HCT116 (cell line): ENCODE measurements around the gene LCN10. TPM values are rescaled to one million over a fixed set of nuclear protein-coding genes. Genes with fewer than 3 reads are reported as not detected.

Source experiments
- ATAC-seq: fragments of 200-7000 bp; cut with Tn5 transposase; 2 replicates; pipeline ENCODE4 v1.9.1; 2020; ENCODE audit warnings: mild to moderate bottlenecking, moderate library complexity
- BruUV-seq: library from RNA; stranded (reverse); fragments of 400-500 nt; replicated peaks from 2 replicates; lab custom pipeline; 2021; lab: Mats Ljungman, UMichigan
- CTCF ChIA-PET: fragments of 300-600 bp; sonication (Branson Sonifier 250); formaldehyde crosslinking; loops from one replicate; lab custom pipeline; 2021; ENCODE audit warnings: antibody characterized with exemption; lab: Charles Lee
- POLR2A ChIA-PET: fragments of 300-600, 350-600 bp; sonication (Branson Sonifier 250); formaldehyde crosslinking; loops from one replicate; lab custom pipeline; 2021; ENCODE audit warnings: antibody characterized with exemption; lab: Charles Lee
- RAD21 ChIA-PET, 2 experiments: fragments of 300-600 bp; sonication (Branson Sonifier 250); formaldehyde crosslinking; loops; one replicate each; lab custom pipeline; 2023; ENCODE audit warnings: low total read pairs in 2 of 2; ENCODE audit not compliant: uncharacterized antibody in 2 of 2, unreplicated experiment in 2 of 2, low non-redundant PET in 1 of 2; lab: Charles Lee
- DNase-seq: peaks from one replicate; pipeline ENCODE4 v3.0.0-alpha.2; 2010; ENCODE audit warnings: low read depth, low spot score
- H2AFZ ChIP-seq: fragments of 200-600 bp; shearing (Covaris generic), sonication (generic); 2 replicates; pipeline ENCODE4 v1.6.1; 2017; ENCODE audit warnings: low read depth, mixed run types, mixed read lengths, antibody characterized with exemption, low read length; ENCODE audit not compliant: poor library complexity, severe bottlenecking
- H3K27ac ChIP-seq: 2 replicates; pipeline ENCODE4 v1.5.1; 2012; ENCODE audit warnings: low read depth, low read length
- H3K27me3 ChIP-seq: fragments of 200-600 bp; sonication (generic); 2 replicates; pipeline ENCODE4 v1.6.1; 2016; ENCODE audit warnings: mixed run types, low read length, mixed read lengths; ENCODE audit not compliant: insufficient read depth
- H3K36me3 ChIP-seq, 2 experiments: fragments of 200-500 bp in 1 of 2; fragments of 200-600 bp in 1 of 2; sonication (Bioruptor generic) in 1 of 2; sonication (generic) in 1 of 2; 2 replicates each; pipeline versions ENCODE4 v1.5.1 to v1.6.1; 2014 to 2016; ENCODE audit warnings: low read length in 2 of 2, inconsistent platforms in 1 of 2, mixed read lengths in 1 of 2, mixed run types in 1 of 2; ENCODE audit not compliant: insufficient read depth in 2 of 2, control insufficient read depth in 1 of 2
- H3K4me1 ChIP-seq, 2 experiments: fragments of 200-600 bp in 1 of 2; sonication (generic) in 1 of 2; 2 replicates each; pipeline versions ENCODE4 v1.5.1 to v1.6.1; 2012 to 2017; ENCODE audit warnings: low read length in 2 of 2, inconsistent platforms in 1 of 2, mild to moderate bottlenecking in 1 of 2, mixed read lengths in 1 of 2, mixed run types in 1 of 2, moderate library complexity in 1 of 2; ENCODE audit not compliant: insufficient read depth in 2 of 2, control insufficient read depth in 1 of 2
- H3K4me2 ChIP-seq: fragments of 200-600 bp; sonication (generic); 2 replicates; pipeline ENCODE4 v1.6.1; 2017; ENCODE audit warnings: mixed run types, low read length, mixed read lengths
- H3K4me3 ChIP-seq, 2 experiments: fragments of 200-600 bp in 1 of 2; sonication (generic) in 1 of 2; replicated peaks in 1 of 2; 2 replicates each; pipeline ENCODE4 v1.5.1; 2011 to 2016; ENCODE audit warnings: low read length in 2 of 2, control low read depth in 1 of 2, low read depth in 1 of 2, mild to moderate bottlenecking in 1 of 2, mixed read lengths in 1 of 2, mixed run types in 1 of 2
- H3K79me2 ChIP-seq: fragments of 200-600 bp; sonication (generic); 2 replicates; pipeline ENCODE4 v1.6.1; 2017; ENCODE audit warnings: mild to moderate bottlenecking, mixed run types, low read length, moderate library complexity, mixed read lengths; ENCODE audit not compliant: insufficient read depth
- H3K9ac ChIP-seq: fragments of 200-600 bp; sonication (generic); 2 replicates; pipeline ENCODE4 v1.6.1; 2016; ENCODE audit warnings: low read length, mixed read lengths
- H3K9me2 ChIP-seq: fragments of 200-600 bp; sonication (generic), shearing (Covaris generic); 2 replicates; pipeline ENCODE4 v1.6.1; 2017; ENCODE audit warnings: mixed run types, mild to moderate bottlenecking, moderate library complexity; ENCODE audit not compliant: insufficient read depth
- H3K9me3 ChIP-seq, 2 experiments: fragments of 200-500 bp in 1 of 2; fragments of 200-600 bp in 1 of 2; sonication (Bioruptor generic) in 1 of 2; sonication (generic) in 1 of 2; 2 replicates each; pipeline ENCODE4 v1.6.1; 2014 to 2017; ENCODE audit warnings: low read length in 2 of 2, mixed read lengths in 2 of 2, inconsistent platforms in 1 of 2, low read depth in 1 of 2, mild to moderate bottlenecking in 1 of 2, mixed run types in 1 of 2, moderate library complexity in 1 of 2; ENCODE audit not compliant: control insufficient read depth in 1 of 2, insufficient read depth in 1 of 2
- H4K20me1 ChIP-seq: fragments of 200-600 bp; sonication (generic), shearing (Covaris generic); 2 replicates; pipeline ENCODE4 v1.6.1; 2017; ENCODE audit warnings: mixed run types, mild to moderate bottlenecking, moderate library complexity; ENCODE audit not compliant: insufficient read depth
- EGR1 ChIP-seq: IDR thresholded peaks from 2 replicates; pipeline ENCODE4 v1.6.1; 2012; ENCODE audit warnings: low read depth
- EZH2 ChIP-seq: fragments of 200-600 bp; sonication (generic); IDR thresholded peaks from 2 replicates; pipeline ENCODE4 v1.6.1; 2017; ENCODE audit warnings: antibody characterized with exemption, mixed run types
- FOSL1 ChIP-seq: IDR thresholded peaks from 2 replicates; pipeline ENCODE4 v1.6.1; 2012; ENCODE audit warnings: low read depth
- JUND ChIP-seq: IDR thresholded peaks from 2 replicates; pipeline ENCODE4 v1.6.1; 2012
- SIN3A ChIP-seq: IDR thresholded peaks from 2 replicates; pipeline ENCODE4 v1.6.1; 2012; ENCODE audit warnings: low read depth
- SP1 ChIP-seq: IDR thresholded peaks from 2 replicates; pipeline ENCODE4 v1.6.1; 2012; ENCODE audit warnings: low read depth
- ZNF274 ChIP-seq: fragments of 200-500 bp; sonication (Bioruptor generic); IDR thresholded peaks from 2 replicates; pipeline ENCODE4 v1.6.1; 2014; ENCODE audit warnings: mild to moderate bottlenecking, low read depth, low read length, inconsistent platforms
- intact Hi-C: fragments of 100-400 bp; cut with micrococcal nuclease; formaldehyde crosslinking; loops from 2 replicates; pipeline ENCODE4 v1.10.0; 2022
- total RNA-seq: library from RNA; stranded (reverse); gene quantifications from one replicate; pipeline ENCODE4 v1.2.1, GENCODE V29; 2021; ENCODE audit not compliant: unreplicated experiment
- TF ChIP-seq, protein P1 (sequence below), 3 experiments: fragments of 200-600 bp in 1 of 3; sonication (generic) in 1 of 3; IDR thresholded peaks in 2 of 3; conservative IDR thresholded peaks in 1 of 3; 2 replicates each; pipeline ENCODE4 v1.5.1; 2012 to 2017; ENCODE audit warnings: low read depth in 2 of 3, low read length in 2 of 3, antibody characterized with exemption in 1 of 3, borderline replicate concordance in 1 of 3, control low read depth in 1 of 3, mild to moderate bottlenecking in 1 of 3, mixed read lengths in 1 of 3, mixed run types in 1 of 3, moderate library complexity in 1 of 3; ENCODE audit not compliant: insufficient read depth in 1 of 3
- TF ChIP-seq, protein P2 (sequence below): IDR thresholded peaks from 2 replicates; pipeline ENCODE4 v1.6.1; 2012
- TF ChIP-seq, protein P3 (sequence below): IDR thresholded peaks from 2 replicates; pipeline ENCODE4 v1.6.1; 2012
- TF ChIP-seq, protein P4 (sequence below): IDR thresholded peaks from 2 replicates; pipeline ENCODE4 v1.6.1; 2011; ENCODE audit warnings: mild to moderate bottlenecking, low read length, moderate library complexity; ENCODE audit not compliant: insufficient replicate concordance; ENCODE audit errors: extremely low read depth

Gene LCN10
- total RNA-seq, 1 experiment from 2014 or later = not detected

DNA sequence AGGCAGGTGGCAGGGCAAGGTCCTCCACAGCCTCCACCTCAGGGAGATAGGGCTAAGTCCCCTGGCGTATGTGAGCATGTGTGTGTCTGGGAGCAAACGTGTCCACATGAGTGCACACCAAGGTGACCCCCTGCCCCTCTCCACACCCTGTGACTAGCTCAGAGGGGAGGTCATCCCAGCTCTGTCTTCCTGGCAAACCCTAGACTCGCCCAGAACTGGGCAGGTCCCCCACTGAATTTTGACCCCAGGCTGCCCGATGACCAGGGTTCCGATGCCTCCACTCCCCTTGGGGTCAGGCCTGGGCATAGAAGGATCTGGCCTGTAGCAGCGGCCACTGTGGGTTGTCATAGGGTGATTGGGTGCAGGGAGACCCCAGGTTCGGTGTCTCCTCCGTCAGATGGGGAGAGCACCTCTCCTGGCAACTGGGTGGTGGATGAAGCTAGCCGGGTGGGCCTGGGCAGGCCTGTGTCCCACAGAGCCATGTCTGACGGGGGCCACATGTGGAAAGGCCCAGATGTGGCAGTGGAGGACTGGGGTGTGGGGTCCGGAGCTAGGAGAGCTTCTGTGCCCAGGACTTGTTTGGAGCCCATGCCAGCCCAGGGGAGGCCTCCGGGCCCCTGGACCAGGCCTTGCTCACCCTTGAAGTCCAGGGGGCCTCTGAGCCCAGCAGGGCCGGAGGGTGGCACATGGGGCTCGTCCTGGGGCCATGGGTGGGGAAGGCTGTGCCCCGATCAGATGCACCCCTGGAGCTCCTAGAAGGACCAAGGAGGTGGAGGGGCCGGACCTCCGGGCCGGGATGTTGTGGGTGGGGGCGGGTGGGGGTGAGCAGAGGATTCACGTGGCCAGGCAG, 24.2 kb downstream of the LCN10 start (continued):
- TF ChIP-seq, protein P1, sequence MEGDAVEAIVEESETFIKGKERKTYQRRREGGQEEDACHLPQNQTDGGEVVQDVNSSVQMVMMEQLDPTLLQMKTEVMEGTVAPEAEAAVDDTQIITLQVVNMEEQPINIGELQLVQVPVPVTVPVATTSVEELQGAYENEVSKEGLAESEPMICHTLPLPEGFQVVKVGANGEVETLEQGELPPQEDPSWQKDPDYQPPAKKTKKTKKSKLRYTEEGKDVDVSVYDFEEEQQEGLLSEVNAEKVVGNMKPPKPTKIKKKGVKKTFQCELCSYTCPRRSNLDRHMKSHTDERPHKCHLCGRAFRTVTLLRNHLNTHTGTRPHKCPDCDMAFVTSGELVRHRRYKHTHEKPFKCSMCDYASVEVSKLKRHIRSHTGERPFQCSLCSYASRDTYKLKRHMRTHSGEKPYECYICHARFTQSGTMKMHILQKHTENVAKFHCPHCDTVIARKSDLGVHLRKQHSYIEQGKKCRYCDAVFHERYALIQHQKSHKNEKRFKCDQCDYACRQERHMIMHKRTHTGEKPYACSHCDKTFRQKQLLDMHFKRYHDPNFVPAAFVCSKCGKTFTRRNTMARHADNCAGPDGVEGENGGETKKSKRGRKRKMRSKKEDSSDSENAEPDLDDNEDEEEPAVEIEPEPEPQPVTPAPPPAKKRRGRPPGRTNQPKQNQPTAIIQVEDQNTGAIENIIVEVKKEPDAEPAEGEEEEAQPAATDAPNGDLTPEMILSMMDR (IDR thresholded peaks at IDR 0.05 in 2 of 3, conservative IDR thresholded peaks at IDR 0.05 in 1 of 3; ENCODE audit: borderline replicate concordance in 1 of 3, insufficient read depth in 1 of 3, low read depth in 2 of 3, low read length in 2 of 3) = no peak
- TF ChIP-seq SIN3A = no peak
- no peak for TF ChIP-seq EGR1
- TF ChIP-seq, protein P2, sequence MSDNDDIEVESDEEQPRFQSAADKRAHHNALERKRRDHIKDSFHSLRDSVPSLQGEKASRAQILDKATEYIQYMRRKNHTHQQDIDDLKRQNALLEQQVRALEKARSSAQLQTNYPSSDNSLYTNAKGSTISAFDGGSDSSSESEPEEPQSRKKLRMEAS = no peak

DNA sequence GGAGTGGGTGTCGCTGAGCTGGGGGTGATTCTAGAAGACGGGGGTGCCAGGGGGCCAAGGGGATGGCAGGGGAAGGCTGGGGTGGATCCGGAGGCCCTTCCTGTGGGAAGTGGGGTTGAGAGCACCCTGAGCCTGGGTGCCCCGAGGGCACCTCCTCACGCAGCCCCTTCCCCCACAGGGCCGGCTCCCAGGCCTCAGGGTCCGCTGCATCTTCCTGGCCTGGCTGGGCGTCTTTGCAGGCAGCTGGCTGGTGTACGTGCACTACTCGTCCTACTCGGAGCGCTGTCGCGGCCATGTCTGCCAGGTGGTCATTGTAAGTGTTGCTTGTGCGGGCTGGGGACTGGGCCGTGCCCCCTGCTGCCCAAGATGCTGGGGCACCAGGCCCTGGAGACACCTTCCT, 25.3 kb downstream of the LCN10 start:
- peaks cover 10 to 18% of the 10 kb centered on the region in 2 experiments; a peak in 3 of 4 replicates for H3K4me1 ChIP-seq
- no peaks in the 10 kb centered on the region for H3K27me3 ChIP-seq
- H3K36me3 ChIP-seq = no peaks in the 10 kb centered on the region; a peak in 1 of 4 replicates
- ChIA-PET RAD21 (no interaction called here), POLR2A (no interaction called here), CTCF (no interaction called here)
- no peak overlapping the region for H2AFZ ChIP-seq
- H3K9ac ChIP-seq = no peak overlapping the region
- TF ChIP-seq, protein P3, sequence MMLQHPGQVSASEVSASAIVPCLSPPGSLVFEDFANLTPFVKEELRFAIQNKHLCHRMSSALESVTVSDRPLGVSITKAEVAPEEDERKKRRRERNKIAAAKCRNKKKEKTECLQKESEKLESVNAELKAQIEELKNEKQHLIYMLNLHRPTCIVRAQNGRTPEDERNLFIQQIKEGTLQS = no peak
- TF ChIP-seq, protein P2 = no peak
- TF ChIP-seq FOSL1 (no peak), ZNF274 (no peak), EGR1 (no peak), EZH2 (no peak), JUND (no peak), SP1 (no peak)
- TF ChIP-seq, protein P4, sequence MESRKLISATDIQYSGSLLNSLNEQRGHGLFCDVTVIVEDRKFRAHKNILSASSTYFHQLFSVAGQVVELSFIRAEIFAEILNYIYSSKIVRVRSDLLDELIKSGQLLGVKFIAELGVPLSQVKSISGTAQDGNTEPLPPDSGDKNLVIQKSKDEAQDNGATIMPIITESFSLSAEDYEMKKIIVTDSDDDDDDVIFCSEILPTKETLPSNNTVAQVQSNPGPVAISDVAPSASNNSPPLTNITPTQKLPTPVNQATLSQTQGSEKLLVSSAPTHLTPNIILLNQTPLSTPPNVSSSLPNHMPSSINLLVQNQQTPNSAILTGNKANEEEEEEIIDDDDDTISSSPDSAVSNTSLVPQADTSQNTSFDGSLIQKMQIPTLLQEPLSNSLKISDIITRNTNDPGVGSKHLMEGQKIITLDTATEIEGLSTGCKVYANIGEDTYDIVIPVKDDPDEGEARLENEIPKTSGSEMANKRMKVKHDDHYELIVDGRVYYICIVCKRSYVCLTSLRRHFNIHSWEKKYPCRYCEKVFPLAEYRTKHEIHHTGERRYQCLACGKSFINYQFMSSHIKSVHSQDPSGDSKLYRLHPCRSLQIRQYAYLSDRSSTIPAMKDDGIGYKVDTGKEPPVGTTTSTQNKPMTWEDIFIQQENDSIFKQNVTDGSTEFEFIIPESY = no peak
- TF ChIP-seq, all 23 proteins: peak for 0
- no peak overlapping the region for H3K27ac ChIP-seq
- no peaks in the 10 kb centered on the region for H4K20me1 ChIP-seq
- H3K9me3 ChIP-seq = no peaks in the 10 kb centered on the region
- no peak for DNase-seq
- H3K4me2 ChIP-seq = no peak overlapping the region
- no peak for ATAC-seq
- no TSS peak for BruUV-seq
- H3K9me2 ChIP-seq = no peaks in the 10 kb centered on the region
- H3K4me3 ChIP-seq = no peak overlapping the region
- intact Hi-C loops = no loop called here
- no peaks in the 10 kb centered on the region; the same call in 1 of the 2 replicates for H3K79me2 ChIP-seq
